GM12801 (cell line): Measurements from ENCODE around the gene CACNA1E.

Experiments
- TF ChIP-seq, protein P1 (sequence below): IDR thresholded peaks from one replicate; pipeline ENCODE4 v1.5.1; 2011; ENCODE audit warnings: control low read depth; ENCODE audit not compliant: insufficient read length; ENCODE audit errors: extremely low read depth

Gene CACNA1E

DNA sequence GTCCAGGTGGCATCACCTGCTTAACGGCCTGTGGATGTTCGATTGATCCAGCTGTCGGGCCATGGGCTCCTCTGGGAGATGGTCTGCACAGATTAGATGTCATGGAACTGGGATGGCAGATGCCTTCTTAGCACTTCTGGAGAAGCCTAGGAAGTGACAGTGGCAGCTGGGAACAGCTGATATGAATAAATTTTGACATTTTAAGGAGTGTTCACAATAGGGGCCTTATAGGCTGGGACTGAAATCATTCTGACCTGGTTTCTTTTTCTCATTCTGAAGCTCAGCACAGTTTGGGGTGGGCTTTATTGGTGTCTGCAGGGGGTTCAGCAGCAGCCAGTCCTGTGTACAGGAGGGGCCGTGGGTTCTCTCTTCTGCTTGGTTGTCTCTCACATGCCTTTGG is 175.3 kb downstream of the CACNA1E start:
- TF ChIP-seq, protein P1, sequence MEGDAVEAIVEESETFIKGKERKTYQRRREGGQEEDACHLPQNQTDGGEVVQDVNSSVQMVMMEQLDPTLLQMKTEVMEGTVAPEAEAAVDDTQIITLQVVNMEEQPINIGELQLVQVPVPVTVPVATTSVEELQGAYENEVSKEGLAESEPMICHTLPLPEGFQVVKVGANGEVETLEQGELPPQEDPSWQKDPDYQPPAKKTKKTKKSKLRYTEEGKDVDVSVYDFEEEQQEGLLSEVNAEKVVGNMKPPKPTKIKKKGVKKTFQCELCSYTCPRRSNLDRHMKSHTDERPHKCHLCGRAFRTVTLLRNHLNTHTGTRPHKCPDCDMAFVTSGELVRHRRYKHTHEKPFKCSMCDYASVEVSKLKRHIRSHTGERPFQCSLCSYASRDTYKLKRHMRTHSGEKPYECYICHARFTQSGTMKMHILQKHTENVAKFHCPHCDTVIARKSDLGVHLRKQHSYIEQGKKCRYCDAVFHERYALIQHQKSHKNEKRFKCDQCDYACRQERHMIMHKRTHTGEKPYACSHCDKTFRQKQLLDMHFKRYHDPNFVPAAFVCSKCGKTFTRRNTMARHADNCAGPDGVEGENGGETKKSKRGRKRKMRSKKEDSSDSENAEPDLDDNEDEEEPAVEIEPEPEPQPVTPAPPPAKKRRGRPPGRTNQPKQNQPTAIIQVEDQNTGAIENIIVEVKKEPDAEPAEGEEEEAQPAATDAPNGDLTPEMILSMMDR = no peak

- TF ChIP-seq, protein P1 = no peak
Observed at GRCh38 chr1:181659321-181659957, 176.1 kb downstream of the CACNA1E start.

DNA sequence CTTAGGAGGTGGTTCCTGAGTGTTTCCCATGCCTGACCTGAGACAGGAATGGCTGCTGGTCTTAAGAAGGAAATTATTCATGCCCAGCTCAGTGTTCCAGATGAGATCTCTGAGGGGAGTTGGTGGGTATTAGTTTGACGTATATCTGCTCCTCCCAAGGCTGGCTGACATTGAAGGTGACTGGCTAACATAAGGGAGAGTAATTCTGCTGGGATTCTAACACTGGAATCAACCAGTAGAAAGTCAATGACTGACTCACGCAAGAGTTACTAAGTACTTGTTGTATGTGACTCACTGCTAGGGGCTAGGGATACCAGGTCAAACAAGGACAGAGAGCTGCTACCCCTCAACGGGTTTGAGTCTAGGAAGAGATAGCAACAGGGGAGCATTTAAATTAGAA is 177.3 kb downstream of the CACNA1E start:
- TF ChIP-seq, protein P1 = no peak

DNA sequence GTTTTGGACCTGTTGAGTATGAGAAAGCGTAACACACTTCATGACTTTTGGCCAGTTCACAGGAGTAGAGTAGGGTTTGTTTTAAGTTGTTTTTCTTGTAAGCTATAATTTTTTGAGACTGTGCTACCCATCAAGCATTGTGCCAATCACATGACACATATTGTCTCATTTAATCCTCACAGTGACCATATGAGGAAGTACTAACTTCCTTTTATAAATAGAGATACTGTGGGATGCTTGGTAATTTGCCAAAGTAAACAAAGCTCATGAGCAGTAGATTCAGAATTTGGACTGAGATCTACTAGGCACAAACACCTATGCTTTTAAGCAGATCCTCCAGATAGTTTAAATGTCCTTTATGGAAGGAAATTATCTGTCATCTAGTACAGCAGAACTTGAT is 178.3 kb downstream of the CACNA1E start:
- TF ChIP-seq, protein P1 = no peak

- TF ChIP-seq, protein P1 = no peak
Observed at GRCh38 chr1:181662606-181663005, 179.3 kb downstream of the CACNA1E start.

- TF ChIP-seq, protein P1 = no peak
Observed at GRCh38 chr1:181664543-181664942, 181.2 kb downstream of the CACNA1E start.

DNA sequence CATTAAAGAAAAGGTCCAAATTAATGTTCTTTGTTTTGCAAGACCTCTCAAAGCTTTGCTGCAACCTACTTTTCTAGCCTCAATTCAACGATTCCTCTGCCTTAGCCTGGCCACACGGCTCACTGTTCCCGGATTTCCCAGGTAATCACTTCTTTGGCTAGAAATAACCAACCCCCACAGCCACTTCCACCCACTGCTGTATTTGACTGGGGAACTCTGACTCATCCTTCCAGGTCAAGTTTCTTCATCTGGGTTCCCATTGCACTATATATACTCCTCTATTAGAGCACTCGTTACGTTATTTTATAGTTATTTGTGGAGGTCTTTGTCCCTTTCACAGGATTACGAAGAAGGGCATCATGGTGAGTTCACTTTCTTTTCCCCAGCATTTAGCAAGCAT is 185.9 kb downstream of the CACNA1E start:
- TF ChIP-seq, protein P1 = no peak
